ENCODE results near the gene MEA1. TPM values are rescaled to one million over a fixed set of nuclear protein-coding genes. Genes with fewer than 3 reads are reported as not detected.

MEA1 gene
- total RNA-seq, 4 donors from 2014 or later: 51.5 to 71.2 (median 62.8) TPM

DNA sequence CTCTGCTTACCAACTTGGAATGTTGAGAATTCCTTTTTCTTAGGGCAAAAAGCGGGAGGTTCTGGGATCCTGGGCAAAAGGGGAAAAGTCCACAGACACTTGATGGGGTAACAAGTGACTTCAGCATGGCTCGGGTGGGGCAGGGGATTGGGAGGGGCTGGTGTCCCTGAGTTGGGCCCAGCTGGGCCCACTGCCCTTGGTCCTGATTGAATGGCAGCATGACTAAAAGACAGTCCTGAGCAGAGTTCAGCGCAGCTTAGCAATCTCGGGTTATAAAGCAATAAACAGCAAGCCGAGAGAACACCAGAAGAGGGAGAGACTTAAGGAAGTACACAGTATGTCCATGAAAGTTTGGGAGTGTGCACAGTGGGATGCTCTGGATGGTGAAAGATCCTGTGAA, 23.8 kb downstream of the MEA1 start:
- no peak for DNase-seq (ENCODE audit: extremely low spot score)
- Histone ChIP-seq H3K9me3 (no peaks in the 10 kb centered on the region), H3K4me3 (no peak overlapping the region), H3K27me3 (no peaks in the 10 kb centered on the region), H3K27ac (replicated peaks in 1 of 4) (no peak overlapping the region), H3K4me1 (peaks cover 34 to 50% (median 40%) of the 10 kb centered on the region in 4 donors), H3K36me3 (peaks cover 10 to 45% (median 35%) of the 10 kb centered on the region in 4 donors)
- intact Hi-C loops (cut with DNase I): loop anchor here (5.0 kb wide), 1 partner anchor 63 kb away; the partner anchor contains the start of gene CNPY3
- 89% methylated on average over 5 of the region's 5 CpGs for WGBS
- no peak for TF ChIP-seq POLR2A (IDR thresholded peaks at IDR 0.05; ENCODE audit: low read depth)
- TF ChIP-seq, protein P1, sequence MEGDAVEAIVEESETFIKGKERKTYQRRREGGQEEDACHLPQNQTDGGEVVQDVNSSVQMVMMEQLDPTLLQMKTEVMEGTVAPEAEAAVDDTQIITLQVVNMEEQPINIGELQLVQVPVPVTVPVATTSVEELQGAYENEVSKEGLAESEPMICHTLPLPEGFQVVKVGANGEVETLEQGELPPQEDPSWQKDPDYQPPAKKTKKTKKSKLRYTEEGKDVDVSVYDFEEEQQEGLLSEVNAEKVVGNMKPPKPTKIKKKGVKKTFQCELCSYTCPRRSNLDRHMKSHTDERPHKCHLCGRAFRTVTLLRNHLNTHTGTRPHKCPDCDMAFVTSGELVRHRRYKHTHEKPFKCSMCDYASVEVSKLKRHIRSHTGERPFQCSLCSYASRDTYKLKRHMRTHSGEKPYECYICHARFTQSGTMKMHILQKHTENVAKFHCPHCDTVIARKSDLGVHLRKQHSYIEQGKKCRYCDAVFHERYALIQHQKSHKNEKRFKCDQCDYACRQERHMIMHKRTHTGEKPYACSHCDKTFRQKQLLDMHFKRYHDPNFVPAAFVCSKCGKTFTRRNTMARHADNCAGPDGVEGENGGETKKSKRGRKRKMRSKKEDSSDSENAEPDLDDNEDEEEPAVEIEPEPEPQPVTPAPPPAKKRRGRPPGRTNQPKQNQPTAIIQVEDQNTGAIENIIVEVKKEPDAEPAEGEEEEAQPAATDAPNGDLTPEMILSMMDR (IDR thresholded peaks at IDR 0.05): no peak
- no peak for TF ChIP-seq POLR2AphosphoS5 (IDR thresholded peaks at IDR 0.05)
- no peak for TF ChIP-seq EP300 (IDR thresholded peaks at IDR 0.05)

DNA sequence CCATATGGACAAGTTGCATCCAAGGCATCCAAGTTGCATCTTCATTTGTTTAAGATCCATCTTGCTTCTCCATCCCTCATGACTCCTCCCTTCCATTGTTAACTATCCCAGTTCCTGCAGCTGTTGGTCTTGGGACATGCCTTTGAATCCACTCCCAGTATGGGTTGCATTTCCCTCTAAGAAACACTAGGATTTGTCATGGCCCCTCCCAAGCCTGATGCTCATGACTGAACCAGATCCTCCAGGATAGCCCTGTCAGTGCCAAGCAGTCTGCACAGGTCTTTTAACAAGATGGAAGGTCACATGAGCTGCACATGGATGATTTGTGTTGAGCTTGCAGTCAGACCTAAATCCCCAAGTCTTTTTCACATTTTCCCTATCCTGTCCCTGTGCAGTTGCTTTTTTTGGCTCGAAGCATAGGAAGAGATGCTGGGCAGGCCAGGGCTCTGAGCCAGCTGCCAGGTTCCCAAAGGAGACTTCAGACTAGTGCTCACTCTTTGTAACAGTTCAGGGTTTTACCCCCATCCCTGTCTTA, 25.2 kb downstream of the MEA1 start:
- intact Hi-C loops (cut with DNase I): loop anchor here (5.0 kb wide), 1 partner anchor 61 kb away; the partner anchor contains the start of gene CNPY3
- peaks cover 38 to 58% (median 45%) of the 10 kb centered on the region in 4 donors for H3K4me1 ChIP-seq
- H3K4me3 ChIP-seq: no peak overlapping the region
- peaks cover 10 to 36% (median 30%) of the 10 kb centered on the region in 4 donors for H3K36me3 ChIP-seq
- DNase-seq (ENCODE audit: extremely low spot score): no peak
- TF ChIP-seq, protein P1 (IDR thresholded peaks at IDR 0.05): no peak
- TF ChIP-seq POLR2A (IDR thresholded peaks at IDR 0.05; ENCODE audit: low read depth) (no peak), EP300 (IDR thresholded peaks at IDR 0.05) (no peak), POLR2AphosphoS5 (IDR thresholded peaks at IDR 0.05) (no peak)
- H3K9me3 ChIP-seq: no peaks in the 10 kb centered on the region
- no peaks in the 10 kb centered on the region for H3K27me3 ChIP-seq
- no peak overlapping the region for H3K27ac ChIP-seq (replicated peaks in 1 of 4)
- 33% methylated on average over 1 of the region's 1 CpG for WGBS

DNA sequence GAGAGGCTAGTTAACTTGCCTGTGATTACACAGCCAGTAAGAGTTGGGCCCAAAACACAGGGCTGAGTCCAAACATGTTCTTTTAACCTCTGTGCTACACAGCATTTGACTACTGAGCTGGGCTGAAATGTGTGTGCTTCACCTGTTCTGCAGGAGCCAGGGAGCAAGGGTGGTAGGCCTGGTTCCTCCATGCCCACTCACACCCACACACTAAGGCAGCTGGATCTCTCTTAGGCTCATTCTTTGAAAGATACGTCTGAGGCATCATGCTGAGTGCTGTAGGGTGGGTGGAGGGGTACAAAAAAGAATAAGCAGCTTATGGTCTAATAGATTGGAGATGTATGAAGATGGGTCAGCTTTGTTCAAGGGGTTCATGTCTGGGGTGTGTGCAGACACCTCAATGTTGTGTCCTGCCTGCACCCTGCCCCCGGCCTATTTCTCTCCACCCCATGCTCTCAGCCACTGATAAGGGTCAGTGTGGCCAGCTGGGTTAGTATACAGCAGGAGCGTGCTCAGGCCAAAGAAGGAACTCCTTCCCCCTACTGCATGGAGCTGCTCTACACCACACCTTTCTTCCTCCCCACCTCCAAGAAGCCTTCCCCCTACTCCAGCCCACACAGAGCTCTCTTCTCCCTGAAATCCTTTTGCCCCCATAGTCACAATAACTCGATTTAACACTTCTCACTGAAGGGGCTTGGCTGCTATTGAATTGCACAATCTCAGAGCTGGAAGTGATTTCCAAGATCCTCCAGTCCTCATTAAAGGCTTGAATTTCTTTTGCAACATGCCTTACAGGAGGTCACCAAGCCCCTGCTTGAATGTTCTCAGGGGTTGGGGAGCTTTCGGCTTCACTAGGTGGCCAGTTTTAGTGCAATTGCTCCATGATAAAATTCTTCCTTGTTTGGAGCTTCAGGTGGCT, 26.0 kb downstream of the MEA1 start:
- Histone ChIP-seq H3K36me3 (peaks cover 10 to 35% (median 29%) of the 10 kb centered on the region in 4 donors), H3K4me3 (no peak overlapping the region), H3K27ac (replicated peaks in 1 of 4) (no peak overlapping the region), H3K27me3 (no peaks in the 10 kb centered on the region), H3K4me1 (peaks cover 40 to 65% (median 50%) of the 10 kb centered on the region in 4 donors), H3K9me3 (no peaks in the 10 kb centered on the region)
- intact Hi-C loops (cut with DNase I): loop anchor here (5.0 kb wide), 1 partner anchor 60 kb away; the partner anchor contains the start of gene CNPY3
- no peak for DNase-seq (ENCODE audit: extremely low spot score)
- TF ChIP-seq POLR2AphosphoS5 (IDR thresholded peaks at IDR 0.05) (no peak), EP300 (IDR thresholded peaks at IDR 0.05) (no peak), POLR2A (IDR thresholded peaks at IDR 0.05; ENCODE audit: low read depth) (no peak)
- TF ChIP-seq, protein P1 (IDR thresholded peaks at IDR 0.05): no peak
- whole genome bisulfite sequencing: 79% methylated on average over 5 of the region's 5 CpGs

DNA sequence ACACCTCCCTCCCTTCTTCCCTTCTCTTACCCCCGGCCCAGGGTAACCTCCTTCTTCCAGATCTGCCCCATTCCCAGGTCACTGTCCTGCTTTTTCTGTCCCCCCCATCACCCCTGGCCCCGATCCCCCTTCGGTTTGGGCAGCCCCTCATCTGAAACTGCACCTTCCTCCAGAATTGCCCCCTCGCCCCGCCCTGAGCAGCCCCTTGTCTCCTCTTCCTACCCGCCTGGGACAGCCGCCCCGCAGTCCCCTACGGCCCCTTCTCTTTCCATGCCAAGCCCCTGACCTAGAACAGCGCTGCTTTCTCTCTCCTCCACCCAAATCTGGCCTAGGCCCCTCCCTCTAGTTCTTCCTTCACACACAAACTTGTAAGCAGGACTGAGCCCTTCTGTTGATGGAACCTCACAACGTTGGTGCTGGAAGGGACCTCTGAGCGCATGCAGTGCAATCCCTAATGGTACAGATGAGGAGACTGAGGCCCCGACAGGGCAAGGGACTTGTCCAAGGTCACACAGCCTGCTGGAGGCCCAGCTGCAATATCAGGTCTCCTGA, 28.7 kb downstream of the MEA1 start:
- no peak for DNase-seq (ENCODE audit: extremely low spot score)
- Histone ChIP-seq H3K27ac (replicated peaks in 1 of 4) (peak overlapping the region; percentile 91 to 95 (median 92)), H3K36me3 (peaks cover 9 to 11% (median 11%) of the 10 kb centered on the region in 4 donors), H3K9me3 (no peaks in the 10 kb centered on the region), H3K27me3 (no peaks in the 10 kb centered on the region), H3K4me3 (peak overlapping the region; percentile 83 to 96 (median 91)), H3K4me1 (peaks cover 44 to 70% (median 54%) of the 10 kb centered on the region in 4 donors)
- TF ChIP-seq EP300 (IDR thresholded peaks at IDR 0.05): no peak
- TF ChIP-seq, protein P1 (IDR thresholded peaks at IDR 0.05): no peak
- 13% methylated on average over 13 of the region's 13 CpGs for WGBS
- intact Hi-C loops (cut with DNase I): loop anchor here (5.0 kb wide), 1 partner anchor 58 kb away; the partner anchor contains the start of gene CNPY3

Data from esophagus muscularis mucosa (tissue), 4 donors.